IPS DF 4.7 (cell line): Measurements from ENCODE around the gene RPL13A.
"Not testable (repeated sequence)": the region's sequence is repeated elsewhere in the genome, so short reads cannot be mapped to it uniquely, and the experiment has no call there.

Source experiments
- DNase-seq: peaks from one replicate; pipeline ENCODE4 v3.0.0-alpha.2; 2013; ENCODE audit warnings: low spot score; ENCODE audit errors: extremely low read depth

Gene RPL13A

DNA sequence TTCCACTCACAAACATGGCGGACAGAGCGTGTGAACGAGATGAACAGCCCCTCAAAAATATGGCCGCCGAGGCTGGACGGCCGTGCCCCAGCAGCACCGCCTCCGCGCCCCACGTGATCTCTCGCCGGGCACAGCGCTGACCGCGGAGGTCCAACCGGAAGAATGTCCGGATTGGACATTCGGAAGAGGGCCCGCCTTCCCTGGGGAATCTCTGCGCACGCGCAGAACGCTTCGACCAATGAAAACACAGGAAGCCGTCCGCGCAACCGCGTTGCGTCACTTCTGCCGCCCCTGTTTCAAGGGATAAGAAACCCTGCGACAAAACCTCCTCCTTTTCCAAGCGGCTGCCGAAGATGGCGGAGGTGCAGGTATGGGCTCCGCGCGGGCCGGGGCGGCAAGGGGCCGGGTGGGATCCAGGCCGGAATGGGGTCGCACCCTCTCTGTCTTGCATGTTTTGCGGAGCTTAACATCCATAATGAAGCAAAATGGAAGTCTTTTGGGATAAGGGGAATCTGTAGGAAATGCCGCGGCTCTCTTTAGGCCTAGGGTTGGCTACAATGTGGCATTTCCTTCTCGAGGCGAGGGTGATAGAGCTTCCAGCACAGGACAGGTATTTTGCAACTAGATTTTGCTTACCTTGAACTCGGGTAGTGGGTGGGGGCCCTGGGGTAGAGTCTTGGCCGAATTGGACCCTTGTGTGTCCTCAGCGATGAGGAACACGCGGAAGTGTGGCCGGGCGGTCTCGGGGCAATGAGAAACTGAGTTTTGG is at the start of gene RPL13A:
Gene RPL13A (plus strand): TSS at position 332 of the 769 bp plus-strand sequence. CDS start 22 bp downstream, at position 354.
- peak; percentile 97 for DNase-seq

DNA sequence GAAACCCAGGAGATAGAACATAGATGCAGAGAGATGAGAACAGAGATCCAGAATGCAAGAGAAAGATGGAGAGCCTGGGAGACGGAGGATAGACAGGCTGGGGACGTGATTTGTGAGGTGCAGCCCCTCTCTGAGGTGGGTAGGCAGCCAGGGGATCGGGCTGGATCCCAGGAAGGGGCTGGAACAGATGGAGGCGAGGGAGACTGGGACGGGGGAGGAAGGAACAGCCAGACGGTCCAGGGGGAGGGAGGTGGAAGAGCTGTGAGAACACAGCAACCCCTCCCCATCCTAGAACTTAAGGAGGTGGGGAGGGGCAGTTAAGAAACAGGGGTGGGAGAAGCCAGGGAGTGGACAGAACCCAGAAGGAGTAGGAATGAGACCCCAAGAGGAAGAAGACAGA is 49.1 kb upstream of the RPL13A start:
- DNase-seq, result no peak

DNA sequence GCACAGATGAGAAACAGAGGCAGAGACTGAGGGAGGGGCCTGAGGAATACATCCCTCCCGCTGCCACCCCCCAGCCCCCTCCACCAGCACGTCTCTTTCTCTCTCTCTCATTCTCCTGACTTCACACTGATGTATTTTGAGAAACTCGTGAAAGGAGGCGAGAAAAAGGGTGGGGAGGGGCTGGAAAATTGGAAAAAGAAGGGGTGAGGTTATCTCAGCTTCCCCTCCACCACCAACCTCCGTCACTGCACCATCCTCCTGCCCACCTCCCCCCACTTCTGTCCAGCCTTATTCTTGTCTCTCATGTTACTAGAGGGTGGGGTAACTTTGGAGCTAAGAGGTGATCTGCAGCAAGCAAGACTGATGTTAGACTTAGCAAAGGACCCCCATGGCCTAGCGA is 47.6 kb upstream of the RPL13A start:
- DNase-seq, result no peak

DNA sequence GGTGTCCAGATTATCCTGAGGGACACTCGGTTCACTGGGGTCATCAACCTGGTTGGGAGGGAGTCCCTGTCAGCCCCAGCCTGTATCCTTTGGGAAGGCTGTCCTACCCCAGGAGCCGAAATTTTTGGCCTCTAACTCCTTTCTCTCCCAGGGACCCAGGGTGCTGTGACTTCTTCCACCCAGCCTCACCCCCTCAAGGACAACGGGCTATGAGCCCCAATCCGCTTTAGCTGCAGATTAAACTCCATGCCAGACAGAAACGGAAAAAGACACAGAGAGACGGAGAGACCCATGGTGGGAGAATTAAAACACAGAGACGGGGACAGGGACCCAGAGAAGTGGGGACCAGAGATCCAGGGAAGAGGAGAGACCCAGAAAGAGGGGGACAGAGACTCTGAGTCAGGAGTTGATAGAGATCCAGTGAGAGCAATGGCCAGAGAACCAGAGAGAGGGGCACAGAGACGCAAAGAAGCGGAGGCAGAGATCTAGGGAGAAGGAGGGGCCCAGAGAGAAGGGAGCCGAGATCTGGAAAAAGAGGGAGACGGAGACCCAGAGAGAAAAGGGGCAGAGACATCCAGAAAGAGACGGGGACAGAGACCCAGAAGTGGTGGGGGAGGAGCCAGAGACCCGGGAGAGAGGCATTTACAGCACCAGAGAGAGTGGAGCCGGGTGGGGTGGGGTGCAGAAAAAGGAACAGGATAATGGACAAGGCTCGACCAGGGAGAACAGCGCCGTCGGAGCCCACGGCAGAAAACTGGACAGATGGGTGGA is 46.8 kb upstream of the RPL13A start:
- no peak for DNase-seq

DNA sequence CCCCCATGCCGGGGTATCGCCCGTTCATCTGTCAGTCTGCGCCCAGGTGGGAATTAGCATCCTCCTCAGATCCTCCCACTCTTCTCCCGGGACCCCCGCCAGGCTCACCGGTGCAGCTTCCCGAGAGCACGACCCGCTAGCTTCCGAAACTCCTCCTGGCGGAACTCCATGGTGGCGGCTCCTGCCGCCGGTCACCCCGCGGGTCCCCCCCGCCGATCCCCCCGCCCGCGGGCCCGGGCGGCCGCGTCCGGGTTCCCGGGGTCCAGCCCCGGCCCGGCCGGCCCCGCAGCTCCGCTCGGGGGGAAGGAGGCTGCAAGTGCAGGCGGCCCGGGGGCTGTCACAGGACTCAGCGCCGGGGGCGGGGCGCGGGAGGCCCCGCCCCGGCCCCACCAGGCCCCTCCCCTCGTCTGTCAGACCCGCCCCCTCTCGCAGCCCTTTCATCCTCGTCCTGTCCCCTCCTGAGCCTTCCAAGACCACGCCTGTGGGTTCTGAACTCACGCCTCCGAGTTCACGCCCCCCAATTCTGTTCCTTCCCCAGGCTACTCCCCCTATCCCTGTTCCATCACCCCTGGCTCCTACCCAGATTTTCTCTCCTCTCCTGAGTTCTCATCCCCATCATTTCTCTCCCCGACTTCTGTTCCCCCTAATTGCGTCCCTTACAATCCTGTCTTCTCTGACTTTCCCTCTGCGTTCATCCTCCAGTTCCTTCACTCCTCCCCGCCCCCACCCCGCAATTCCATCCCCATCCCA is 46.0 kb upstream of the RPL13A start, which contains the start of gene SLC17A7:
Gene SLC17A7 (minus strand): TSS at position 318 of the 750 bp plus-strand sequence. CDS start 148 bp downstream, at position 170.
- DNase-seq, result no peak

DNA sequence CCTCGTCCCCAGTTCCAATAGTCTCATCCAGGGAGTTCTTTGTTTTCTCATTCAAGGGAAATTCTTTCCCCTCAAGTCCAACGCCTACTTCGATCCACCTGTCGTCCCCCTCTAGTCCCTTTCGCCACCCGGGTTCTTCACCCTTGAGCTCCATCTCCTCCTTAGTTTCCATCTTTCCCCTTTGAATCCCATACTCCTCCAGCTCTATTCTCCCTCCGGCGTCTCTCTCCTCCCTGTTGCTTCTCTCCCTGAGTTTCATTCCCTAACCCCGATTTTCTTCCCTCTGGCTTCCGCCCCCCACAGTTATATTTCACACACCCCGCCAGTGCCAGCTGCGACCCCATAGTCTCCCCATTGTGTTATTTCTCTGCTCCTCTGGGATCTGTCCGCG is 45.5 kb upstream of the RPL13A start:
- DNase-seq, result no peak

DNA sequence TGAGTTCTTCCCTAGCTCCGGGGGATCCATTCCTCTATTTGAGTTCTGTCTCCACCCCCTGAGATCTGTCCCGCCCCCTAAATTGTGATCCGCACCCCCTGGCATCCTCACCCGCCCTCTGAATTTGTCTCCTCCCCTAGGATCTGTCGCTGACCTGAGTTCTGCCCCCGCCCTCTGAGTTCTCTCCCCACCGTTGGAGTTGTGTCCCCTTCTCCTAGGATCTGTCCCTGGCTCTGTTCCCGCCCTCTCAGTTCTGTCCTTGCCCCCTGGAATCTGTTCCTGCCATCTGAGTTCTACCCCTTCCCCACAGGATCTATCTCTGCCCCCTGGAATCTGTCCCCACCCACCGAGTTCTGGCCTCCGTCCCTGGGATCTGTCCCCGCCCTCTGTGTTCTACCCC is 45.1 kb upstream of the RPL13A start:
- DNase-seq, result no peak

DNA sequence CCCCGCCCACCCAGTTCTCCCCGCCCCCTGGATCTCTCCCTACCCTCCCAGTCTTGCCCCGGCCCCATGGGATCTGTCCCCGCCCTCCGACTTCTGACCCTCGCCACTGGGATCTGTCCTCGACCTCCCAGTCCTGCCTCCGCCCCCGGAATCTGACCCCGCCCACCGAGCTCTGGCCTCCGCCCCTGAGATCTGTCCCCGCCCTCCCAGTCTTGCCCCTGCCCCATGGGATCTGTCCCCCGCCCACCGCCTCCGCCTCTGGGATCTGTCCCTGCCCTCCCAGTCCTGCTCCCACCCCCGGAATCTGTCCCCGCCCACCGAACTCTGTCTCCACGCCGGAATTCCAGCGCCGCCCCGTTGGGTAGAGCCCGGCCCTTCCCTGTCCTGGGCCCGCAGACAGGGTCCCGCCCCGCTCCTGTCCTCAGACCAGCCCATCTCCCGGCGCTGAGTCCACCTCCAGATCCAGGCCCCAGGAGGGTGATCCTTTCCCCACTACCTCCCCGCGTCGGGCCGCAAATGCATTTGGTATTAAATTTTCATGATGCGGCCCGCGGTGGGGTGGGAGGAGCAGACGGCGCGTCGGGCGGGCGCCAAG is 44.5 kb upstream of the RPL13A start:
- no peak for DNase-seq

DNA sequence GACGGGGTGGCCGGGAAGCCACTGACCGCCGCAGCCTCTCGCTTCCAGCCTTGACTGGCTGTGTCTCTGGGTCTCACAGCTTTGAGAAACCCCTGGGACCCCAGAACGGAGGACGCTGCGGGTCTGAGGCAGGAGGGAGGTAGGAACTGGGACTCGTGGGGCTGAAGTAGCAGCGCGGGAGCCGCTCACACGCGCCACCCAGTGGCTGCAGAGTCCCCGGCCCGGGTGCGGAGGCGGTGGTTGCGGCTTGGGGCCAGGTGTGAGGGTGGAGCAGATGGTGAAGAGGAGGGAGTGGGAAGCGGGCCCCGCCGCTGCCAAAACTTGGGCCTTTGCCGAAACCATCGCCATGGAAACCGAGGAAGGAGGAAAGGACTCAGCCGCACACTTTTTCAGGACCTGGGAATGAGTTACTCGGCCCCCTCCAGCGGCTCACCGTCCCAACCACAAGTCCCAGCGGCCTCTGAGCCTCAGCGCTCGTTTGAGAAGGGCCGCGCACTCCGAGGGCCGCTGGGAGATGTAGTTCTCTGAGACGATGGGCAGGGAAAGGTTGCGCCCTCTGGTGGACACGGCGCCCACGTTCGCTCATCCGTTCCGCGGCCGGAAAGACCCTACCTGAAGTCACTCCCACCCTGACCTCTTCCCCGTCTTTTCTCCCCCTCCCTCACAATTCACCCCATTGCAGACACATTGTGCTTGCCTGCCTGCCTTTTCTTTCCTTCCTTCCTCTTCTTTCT is 43.9 kb upstream of the RPL13A start:
- no peak for DNase-seq

DNA sequence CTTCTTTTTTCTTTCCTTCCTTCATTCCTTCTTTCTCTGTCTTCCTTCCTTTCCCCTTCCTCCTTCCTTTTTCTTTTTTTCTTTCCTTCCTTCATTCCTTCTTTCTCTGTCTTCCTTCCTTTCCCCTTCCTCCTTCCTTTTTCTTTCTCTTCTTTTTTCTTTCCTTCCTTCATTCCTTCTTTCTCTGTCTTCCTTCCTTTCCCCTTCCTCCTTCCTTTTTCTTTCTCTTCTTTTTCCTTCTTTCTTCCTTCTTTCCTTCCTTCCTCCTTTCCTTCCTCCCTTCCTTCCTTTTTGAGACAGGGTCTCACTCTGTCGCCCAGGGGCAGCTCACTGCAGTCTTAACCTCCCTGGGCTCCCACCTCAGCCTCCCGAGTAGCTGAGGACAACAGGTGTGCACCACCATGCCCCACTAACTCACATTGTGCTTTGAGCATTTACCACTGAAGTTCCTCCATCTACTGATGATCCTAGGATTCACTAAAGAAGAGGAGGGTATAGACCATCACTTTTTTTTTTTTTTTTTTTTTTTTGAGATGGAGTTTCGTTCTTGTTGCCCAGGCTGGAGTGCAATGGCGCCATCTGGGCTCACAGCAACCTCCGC is 43.2 kb upstream of the RPL13A start:
- not testable (repeated sequence) for DNase-seq

DNA sequence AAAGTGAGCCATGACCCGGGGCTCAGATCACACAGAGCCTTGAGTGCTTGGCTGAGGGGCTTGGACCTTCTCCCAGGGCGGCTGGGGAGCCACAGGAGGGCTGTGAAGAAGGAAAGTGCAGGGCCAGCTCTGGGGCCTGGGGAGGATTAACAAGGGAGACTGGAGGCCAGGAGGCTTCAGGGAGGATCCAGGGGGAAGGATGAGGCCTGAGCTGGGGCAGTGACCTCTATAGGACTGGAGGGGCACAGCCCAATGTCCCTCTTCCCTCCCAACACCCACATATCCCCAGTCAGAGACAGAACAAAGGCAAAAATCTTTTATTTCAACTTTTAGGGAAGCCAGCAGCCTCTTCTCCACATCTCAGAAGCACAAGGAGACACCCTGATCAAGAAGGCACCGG is 41.4 kb upstream of the RPL13A start:
- no peak for DNase-seq

DNA sequence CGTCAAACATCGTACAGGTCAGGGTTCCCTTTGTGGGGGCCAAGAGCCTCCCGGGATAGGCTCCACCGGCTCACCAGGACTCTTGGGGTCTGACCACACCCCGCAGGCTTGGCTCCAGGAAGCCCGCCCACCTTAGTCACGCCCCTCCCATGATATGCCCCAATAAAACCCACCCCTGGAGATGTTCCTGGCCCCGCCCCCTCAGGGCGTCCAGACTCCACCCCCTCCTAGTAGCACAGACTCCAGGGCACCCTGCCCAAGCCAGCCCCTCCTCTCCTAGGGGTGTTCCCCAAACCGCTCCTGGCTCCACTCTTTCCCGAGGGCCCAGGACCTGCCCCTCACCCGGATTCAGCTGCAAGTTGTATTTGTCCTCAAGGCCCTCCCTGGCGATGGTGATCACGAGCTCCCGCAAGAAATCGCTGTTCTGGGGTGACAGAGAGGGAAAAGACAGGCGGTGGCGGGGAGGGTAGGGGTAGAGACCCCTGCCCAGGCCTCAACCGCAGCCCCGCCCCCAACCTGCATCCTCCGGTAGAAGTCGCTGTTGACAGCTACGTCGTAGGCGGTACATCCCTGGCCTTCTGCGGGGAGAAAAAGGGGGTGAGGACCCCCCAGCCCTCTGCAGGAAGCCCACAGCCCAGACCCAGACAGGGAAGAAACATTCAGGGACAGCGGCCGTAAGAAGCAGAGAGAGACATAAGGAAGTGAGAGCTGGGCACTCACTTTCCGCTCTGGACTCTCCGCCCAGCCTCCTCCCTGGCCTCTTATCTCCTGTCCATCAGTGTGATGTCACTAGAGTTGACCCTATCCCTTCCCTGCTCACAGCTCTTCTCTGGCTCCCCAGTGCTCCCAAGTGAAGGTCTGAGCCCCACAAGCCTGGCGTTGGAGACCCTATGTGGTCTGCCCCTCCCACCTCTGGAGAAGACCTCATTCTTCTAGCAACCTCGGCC is 39.6 kb upstream of the RPL13A start:
- DNase-seq, result no peak

DNA sequence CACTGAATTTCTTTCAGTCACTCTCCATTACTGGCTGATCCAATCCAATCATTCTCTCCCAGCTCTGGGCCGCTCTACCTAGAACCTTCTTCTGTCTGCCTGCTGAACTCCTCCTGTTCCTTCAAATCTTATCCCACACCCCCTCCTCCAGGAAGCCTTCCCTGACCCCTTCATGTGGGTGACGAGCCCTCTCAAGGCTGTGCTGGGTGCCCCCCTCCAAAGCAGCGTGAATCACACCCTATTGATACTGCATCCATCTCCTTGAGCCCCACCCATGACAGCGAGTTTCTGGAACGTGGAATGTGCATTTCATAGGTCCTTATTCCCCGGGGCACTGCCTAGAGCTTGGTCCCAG is 39.0 kb upstream of the RPL13A start:
- no peak for DNase-seq

DNA sequence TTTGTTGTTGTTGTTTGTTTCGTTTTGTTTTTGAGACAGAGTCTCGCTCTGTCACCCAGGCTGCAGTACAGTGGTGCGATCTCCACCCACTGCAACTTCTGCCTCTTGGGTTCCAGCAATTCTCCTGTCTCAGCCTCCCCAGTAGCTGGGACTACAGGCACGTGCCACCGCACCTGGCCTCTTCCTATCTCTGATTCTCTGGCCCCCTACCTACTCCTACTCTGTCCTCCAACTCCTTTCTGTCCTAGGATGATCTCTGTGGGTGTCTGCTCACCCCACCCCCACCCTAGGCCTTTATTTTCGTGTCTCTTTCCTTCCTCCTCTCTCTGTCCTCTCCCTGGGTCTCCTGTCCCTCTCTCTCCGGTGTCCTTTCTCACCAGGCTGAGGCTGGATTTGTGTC is 37.0 kb upstream of the RPL13A start:
- no peak for DNase-seq

DNA sequence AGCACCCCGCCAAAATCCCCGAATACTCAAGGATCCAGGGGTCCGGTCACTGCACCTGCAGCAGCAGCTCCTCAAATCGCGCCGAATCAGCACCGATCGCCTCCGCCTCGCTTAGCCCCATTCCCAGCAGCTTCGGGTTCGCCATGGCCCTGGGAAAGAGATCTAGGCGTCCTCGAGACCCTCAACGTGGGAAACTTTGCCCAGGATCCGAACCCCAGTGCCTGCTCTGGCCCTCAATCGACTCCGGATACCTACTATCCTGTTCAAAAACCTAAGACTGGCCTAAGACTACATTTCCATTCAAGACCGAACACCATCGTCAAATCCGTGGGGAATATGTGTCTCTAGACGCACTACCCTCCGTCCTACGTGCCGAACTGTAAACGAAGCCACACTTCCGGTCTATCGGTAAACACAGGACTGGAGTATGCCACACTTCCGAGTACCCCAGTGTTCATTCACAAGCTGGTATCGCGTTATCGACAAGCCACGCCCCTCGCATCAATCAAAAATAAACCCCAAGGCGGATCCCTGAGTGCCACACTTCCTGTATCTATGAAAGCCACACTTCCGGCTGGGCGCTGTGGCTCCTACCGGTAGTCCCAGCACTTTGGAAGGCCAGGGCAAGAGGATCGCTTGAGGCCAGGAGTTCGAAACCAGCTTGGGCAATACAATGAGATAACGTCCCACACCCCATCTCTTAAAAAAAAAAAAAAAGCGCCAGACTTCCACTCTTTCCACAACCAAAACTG is 35.8 kb upstream of the RPL13A start, which contains the start of gene PIH1D1:
Gene PIH1D1 (minus strand): TSS at position 385 of the 752 bp plus-strand sequence. CDS start 240 bp downstream, at position 145.
- DNase-seq, result peak; percentile 100

DNA sequence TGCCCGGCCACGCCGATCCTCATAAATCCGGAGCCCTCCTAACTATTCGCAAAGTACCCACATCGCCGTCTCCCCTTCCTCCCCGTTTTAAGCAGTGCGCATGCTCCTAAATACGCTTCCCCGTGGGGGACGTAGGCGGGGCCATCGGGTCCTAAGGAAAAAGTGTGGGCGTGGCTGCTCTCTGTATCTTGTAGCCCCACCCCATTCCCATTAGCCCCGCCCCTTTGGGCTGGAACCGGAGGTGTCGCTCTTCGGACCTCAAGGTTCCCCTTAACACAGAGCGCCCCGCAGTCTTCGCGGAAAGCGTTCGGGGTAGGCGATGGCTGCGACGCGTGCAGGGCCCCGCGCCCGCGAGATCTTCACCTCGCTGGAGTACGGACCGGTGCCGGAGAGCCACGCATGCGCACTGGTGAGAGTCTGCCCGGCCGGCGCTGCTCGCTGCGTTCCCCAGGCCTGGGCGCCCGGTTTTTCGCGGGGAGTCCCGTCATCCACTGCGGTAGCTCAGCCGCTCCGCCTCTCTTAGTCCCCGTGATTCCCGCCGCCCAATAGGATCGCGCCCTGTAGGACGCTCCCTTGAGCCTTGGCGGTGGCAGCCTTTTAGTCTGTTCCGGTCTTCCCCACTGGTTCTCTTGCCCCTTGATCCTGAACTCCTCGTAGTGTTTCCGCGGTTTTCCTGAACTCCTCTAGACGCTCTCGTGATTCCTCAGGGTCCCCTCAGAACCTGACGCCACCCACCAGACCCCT is 34.2 kb upstream of the RPL13A start, which contains the start of gene ALDH16A1:
Gene ALDH16A1 (plus strand): TSS at position 213 of the 744 bp plus-strand sequence. CDS start 107 bp downstream, at position 320.
- no peak for DNase-seq

DNA sequence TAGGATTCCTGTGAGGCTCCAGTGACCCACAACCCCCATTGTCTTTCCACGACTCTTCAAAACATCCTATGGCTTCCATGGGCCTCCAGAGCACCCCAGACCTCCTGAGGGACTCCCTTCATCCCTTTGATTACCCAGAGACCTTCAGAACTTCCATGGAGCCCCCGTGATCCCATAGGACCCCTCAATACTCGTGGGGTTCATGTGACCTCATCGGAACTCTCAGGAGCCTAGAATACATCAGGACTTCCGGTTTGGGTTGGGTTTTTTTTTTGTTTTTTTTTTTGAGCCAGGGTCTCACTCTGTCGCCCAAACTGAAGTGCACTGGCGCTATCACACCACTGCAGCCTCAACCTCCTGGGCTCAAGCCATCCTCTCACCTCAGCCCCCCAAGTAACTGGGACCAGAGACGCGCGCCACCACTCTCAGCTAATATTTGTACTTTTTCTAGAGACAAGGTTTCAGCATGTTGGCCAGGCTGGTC is 33.6 kb upstream of the RPL13A start:
- no peak for DNase-seq
